PC-9 (cell line): Measurements from ENCODE around the gene PHPT1. TPM values are rescaled to one million over a fixed set of nuclear protein-coding genes. Genes with fewer than 3 reads are reported as not detected.
"Not testable (repeated sequence)": the region's sequence is repeated elsewhere in the genome, so short reads cannot be mapped to it uniquely, and the experiment has no call there.

Experiments used
- BruUV-seq: library from RNA; stranded (reverse); fragments of 400-500 nt; replicated peaks from 2 replicates; lab custom pipeline; 2021; lab: Mats Ljungman, UMichigan
- CTCF ChIA-PET: fragments of 300-600 bp; sonication (Branson Sonifier 250); formaldehyde crosslinking; loops from one replicate; lab custom pipeline; 2022; ENCODE audit warnings: antibody characterized with exemption; lab: Charles Lee
- POLR2A ChIA-PET: fragments of 300-600 bp; sonication (Branson Sonifier 250); formaldehyde crosslinking; loops from one replicate; lab custom pipeline; 2022; ENCODE audit warnings: antibody characterized with exemption; ENCODE audit not compliant: unreplicated experiment; lab: Charles Lee
- DNase-seq, 2 experiments: peaks; one replicate each; pipeline versions ENCODE4 v3.0.0 to v3.0.0-alpha.2; 2015 to 2022; ENCODE audit warnings: mixed read lengths in 1 of 2
- H2AFZ ChIP-seq: fragments of 200-600 bp; sonication (generic); 2 replicates; pipeline ENCODE4 v1.8.1; 2017; ENCODE audit warnings: antibody characterized with exemption
- H3F3A ChIP-seq: fragments of 200-600 bp; sonication (generic); 2 replicates; pipeline ENCODE4 v1.8.1; 2017; ENCODE audit warnings: antibody characterized with exemption, mild to moderate bottlenecking, low read depth; ENCODE audit not compliant: insufficient read depth
- H3K27ac ChIP-seq: fragments of 200-600 bp; sonication (generic); 2 replicates; pipeline ENCODE4 v1.6.1; 2016; ENCODE audit warnings: mixed run types
- H3K27me3 ChIP-seq: fragments of 200-600 bp; sonication (generic); 2 replicates; pipeline ENCODE4 v1.6.1; 2016; ENCODE audit warnings: low read depth, mixed run types; ENCODE audit not compliant: insufficient read depth
- H3K36me3 ChIP-seq: fragments of 200-600 bp; sonication (generic); 2 replicates; pipeline ENCODE4 v1.6.1; 2016; ENCODE audit warnings: low read depth, mixed run types
- H3K4me1 ChIP-seq: fragments of 200-600 bp; sonication (generic); replicated peaks from 2 replicates; pipeline ENCODE4 v1.6.1; 2016; ENCODE audit warnings: mixed run types; ENCODE audit not compliant: insufficient read depth
- H3K4me2 ChIP-seq: fragments of 200-600 bp; sonication (generic); 2 replicates; pipeline ENCODE4 v1.6.1; 2017; ENCODE audit warnings: mixed run types
- H3K4me3 ChIP-seq: fragments of 200-600 bp; sonication (generic); 2 replicates; pipeline ENCODE4 v1.6.1; 2016; ENCODE audit warnings: mixed run types
- H3K79me2 ChIP-seq: fragments of 200-600 bp; sonication (generic); 2 replicates; pipeline ENCODE4 v1.6.1; 2017; ENCODE audit warnings: low read depth, mixed run types
- H3K9me2 ChIP-seq: fragments of 200-600 bp; sonication (generic); 2 replicates; pipeline ENCODE4 v1.8.1; 2017; ENCODE audit warnings: mild to moderate bottlenecking; ENCODE audit not compliant: insufficient read depth
- H3K9me3 ChIP-seq: fragments of 200-600 bp; sonication (generic); 2 replicates; pipeline ENCODE4 v1.8.1; 2016; ENCODE audit warnings: low read depth; ENCODE audit not compliant: insufficient read depth
- H4K20me1 ChIP-seq: fragments of 200-600 bp; sonication (generic); 2 replicates; pipeline ENCODE4 v1.8.1; 2017; ENCODE audit not compliant: insufficient read depth
- CTCF ChIP-seq: fragments of 200-600 bp; sonication (generic); conservative IDR thresholded peaks from 2 replicates; pipeline ENCODE4 v1.6.1; 2017; ENCODE audit warnings: mixed run types, antibody characterized with exemption, mild to moderate bottlenecking, moderate library complexity
- intact Hi-C: fragments of 100-400 bp; cut with micrococcal nuclease; formaldehyde crosslinking; loops from one replicate; pipeline ENCODE4 v1.10.0; 2022; ENCODE audit not compliant: unreplicated experiment
- total RNA-seq: library from RNA; stranded (reverse); gene quantifications from 2 replicates; pipeline ENCODE4 v1.2.3, GENCODE V29; 2021

The PHPT1 gene
- total RNA-seq, 1 experiment from 2014 or later: 112 TPM

GRCh38 chr9:136802321-136802720 is 46.9 kb upstream of the PHPT1 start:
- no peak for DNase-seq
- Histone ChIP-seq H3K9me2 (no peaks in the 10 kb centered on the region), H4K20me1 (no peaks in the 10 kb centered on the region), H3F3A (peaks cover 20% of the 10 kb centered on the region), H3K27me3 (no peaks in the 10 kb centered on the region), H3K27ac (no peak overlapping the region), H3K4me2 (no peak overlapping the region), H3K79me2 (no peaks in the 10 kb centered on the region), H3K4me1 (peaks cover 29% of the 10 kb centered on the region), H3K4me3 (no peak overlapping the region), H2AFZ (no peak overlapping the region), H3K9me3 (no peaks in the 10 kb centered on the region), H3K36me3 (no peaks in the 10 kb centered on the region)
- no TSS peak for BruUV-seq
- POLR2A ChIA-PET: interaction anchor here (0.6 kb wide), 1 partner anchor 36 kb away, joined by 3 read pairs; no protein-coding TSS in a partner anchor
- CTCF ChIA-PET: no interaction called here
- intact Hi-C loops: no loop called here
- TF ChIP-seq CTCF: no peak

DNA sequence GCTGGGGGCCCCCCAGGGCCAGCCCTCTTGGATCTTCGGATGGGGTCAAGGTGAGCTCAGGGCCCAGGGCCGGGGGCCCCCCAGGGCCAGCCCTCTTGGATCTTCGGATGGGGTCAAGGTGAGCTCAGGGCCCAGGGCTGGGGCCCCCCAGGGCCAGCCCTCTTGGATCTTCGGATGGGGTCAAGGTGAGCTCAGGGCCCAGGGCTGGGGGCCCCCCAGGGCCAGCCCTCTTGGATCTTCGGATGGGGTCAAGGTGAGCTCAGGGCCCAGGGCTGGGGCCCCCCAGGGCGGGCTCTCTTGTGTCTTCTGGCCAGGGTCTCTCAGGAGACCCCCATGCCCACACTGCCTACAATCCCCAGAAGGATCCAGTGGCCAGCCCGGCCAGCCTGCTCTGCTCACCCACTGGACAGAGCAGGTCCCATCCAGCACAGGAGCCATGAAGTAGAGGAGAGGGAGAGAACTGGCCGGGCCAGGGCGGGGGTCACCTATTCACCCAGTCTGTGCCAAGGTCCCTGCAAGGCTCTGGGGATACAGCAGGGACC is 46.1 kb upstream of the PHPT1 start:
- CTCF ChIA-PET, H3K27me3 ChIP-seq, H3K27ac ChIP-seq, H3K9me2 ChIP-seq, BruUV-seq, H3K36me3 ChIP-seq, DNase-seq, H3K9me3 ChIP-seq, H3K79me2 ChIP-seq, H3K4me3 ChIP-seq, POLR2A ChIA-PET, H3K4me2 ChIP-seq, H2AFZ ChIP-seq, intact Hi-C loops, H4K20me1 ChIP-seq: not testable (repeated sequence)
- H3F3A ChIP-seq: peaks cover 20% of the 10 kb centered on the region
- H3K4me1 ChIP-seq: peaks cover 29% of the 10 kb centered on the region

- Histone ChIP-seq H4K20me1 (no peaks in the 10 kb centered on the region), H3F3A (peaks cover 20% of the 10 kb centered on the region), H2AFZ (no peak overlapping the region), H3K27ac (no peak overlapping the region), H3K4me1 (peaks cover 29% of the 10 kb centered on the region), H3K4me3 (no peak overlapping the region), H3K79me2 (peaks cover 7% of the 10 kb centered on the region), H3K9me2 (no peaks in the 10 kb centered on the region), H3K36me3 (no peaks in the 10 kb centered on the region), H3K4me2 (no peak overlapping the region), H3K9me3 (no peaks in the 10 kb centered on the region), H3K27me3 (no peaks in the 10 kb centered on the region)
- POLR2A ChIA-PET: no interaction called here
- TF ChIP-seq CTCF: no peak
- no peak for DNase-seq
- CTCF ChIA-PET: interaction anchor here (0.6 kb wide), 1 partner anchor 75 kb away, joined by 5 read pairs; no protein-coding TSS in a partner anchor
- intact Hi-C loops: no loop called here
- no TSS peak for BruUV-seq
Measured at GRCh38 chr9:136803551-136804508, 45.4 kb upstream of the PHPT1 start.
